Spleen (tissue), 11 donors: Measurements from ENCODE around the gene SLC35F6. TPM values are rescaled to one million over a fixed set of nuclear protein-coding genes. Genes with fewer than 3 reads are reported as not detected.

ENCODE experiments used
- DNase-seq: peaks from one replicate; pipeline ENCODE4 v3.0.0-alpha.2; 2020
- H3K27ac ChIP-seq, 8 donors: fragments of 200-600 bp; sonication (generic) in 7 of 8; 1 replicate in 4 of 8; 2 replicates in 4 of 8; pipeline versions ENCODE4 v1.5.0 to v1.8.0; 2016 to 2021; ENCODE audit warnings: inconsistent platforms in 4 of 8, mild to moderate bottlenecking in 4 of 8, moderate library complexity in 1 of 8
- H3K27me3 ChIP-seq, 7 donors: fragments of 200-600 bp; sonication (generic) in 6 of 7; replicated peaks in 1 of 7; 1 replicate in 4 of 7; 2 replicates in 3 of 7; pipeline versions ENCODE4 v1.5.0 to v1.8.0; 2016 to 2021; ENCODE audit warnings: inconsistent platforms in 3 of 7, mild to moderate bottlenecking in 1 of 7
- H3K36me3 ChIP-seq, 6 donors: fragments of 200-600 bp; sonication (generic) in 5 of 6; 1 replicate in 4 of 6; 2 replicates in 2 of 6; pipeline versions ENCODE4 v1.5.0 to v1.8.0; 2016 to 2021; ENCODE audit warnings: inconsistent platforms in 2 of 6
- H3K4me1 ChIP-seq, 6 donors: fragments of 200-600 bp; sonication (generic) in 5 of 6; 1 replicate in 3 of 6; 2 replicates in 3 of 6; pipeline versions ENCODE4 v1.5.0 to v1.8.0; 2016 to 2021; ENCODE audit warnings: inconsistent platforms in 3 of 6
- H3K4me3 ChIP-seq, 8 donors: fragments of 200-600 bp; sonication (generic) in 7 of 8; 1 replicate in 4 of 8; 2 replicates in 4 of 8; pipeline versions ENCODE4 v1.5.0 to v1.8.0; 2016 to 2021; ENCODE audit warnings: inconsistent platforms in 4 of 8, mild to moderate bottlenecking in 4 of 8, moderate library complexity in 2 of 8
- H3K9me3 ChIP-seq, 8 donors: fragments of 200-600 bp; sonication (generic) in 7 of 8; 1 replicate in 4 of 8; 2 replicates in 4 of 8; pipeline versions ENCODE4 v1.5.0 to v1.8.0; 2016 to 2021; ENCODE audit warnings: inconsistent platforms in 4 of 8
- CTCF ChIP-seq, 11 experiments: fragments of 200-600 bp in 7 of 11; fragments of 450-650 bp in 4 of 11; sonication (generic) in 4 of 11; IDR thresholded peaks in 8 of 11; conservative IDR thresholded peaks in 3 of 11; 1 replicate in 7 of 11; 2 replicates in 4 of 11; pipeline versions ENCODE4 v1.4.0 to v1.8.0; 2016 to 2021; ENCODE audit warnings: antibody characterized with exemption in 11 of 11, inconsistent platforms in 4 of 11, mild to moderate bottlenecking in 1 of 11
- POLR2A ChIP-seq, 3 donors: fragments of 450-650 bp; IDR thresholded peaks; one replicate each; pipeline ENCODE4 v1.5.1; 2017; ENCODE audit warnings: antibody characterized with exemption in 3 of 3, mild to moderate bottlenecking in 1 of 3
- POLR2AphosphoS5 ChIP-seq, 3 donors: sonication (generic); formaldehyde crosslinking; IDR thresholded peaks; one replicate each; pipeline ENCODE4 v1.5.1; 2017; ENCODE audit warnings: antibody characterized with exemption in 3 of 3
- WGBS, 5 donors: extraction: QIAGEN DNeasy Blood & Tissue Kit in 3 of 5; methylation state at CpG; one replicate each; pipeline versions ENCODE4 v1.1.5 to v1.1.7; 2013 to 2018; 5-methylcytosine and 5-hydroxymethylcytosine counted together
- intact Hi-C: fragments of 100-400 bp; cut with DNase I; formaldehyde crosslinking; loops from one replicate; pipeline ENCODE4 v1.15.0; 2023; ENCODE audit warnings: low total_unique reads
- polyA plus RNA-seq, 3 donors: library from polyadenylated mRNA; stranded (reverse); fragments of 200-250 nt; gene quantifications; one replicate each; pipeline ENCODE4 v1.2.1, GENCODE V29; 2013
- total RNA-seq, 7 donors: library from RNA; depleted of rRNA in 3 of 7; stranded (reverse); fragments of >200 nt in 3 of 7; fragmentation: NEBNext Ultra II Directional in 4 of 7; extraction: Animal tissue kit (Norgen Biotek cat#: 25700) in 4 of 7; gene quantifications; one replicate each; pipeline versions ENCODE4 v1.1.0 to v1.2.1, GENCODE V29; 2016 to 2021
- donor health status: healthy with polysubstance abuse.
- donor health status: DM: no; HTN: no; CAD: no; lungs with moderate emphysema.
- donor health status: DM: no; HTN: no; CAD: no.
- donor health status: Bipolar disorder and iron deficiency.
- donor health status: healthy.
- donor health status: DM: no; HTN: no; CAD: no.
- donor health status: DM: yes; HTN: yes; CAD: no.

Gene SLC35F6
- total and polyA plus RNA-seq, 10 donors, result 5.3 to 50.2 (median 30.1) TPM

- peak in 2 of 3 donors; percentile 15 to 27 for TF ChIP-seq POLR2AphosphoS5 (IDR thresholded peaks at IDR 0.05)
- TF ChIP-seq CTCF (IDR thresholded peaks at IDR 0.05 in 8 of 11, conservative IDR thresholded peaks at IDR 0.05 in 3 of 11), result no peak
- WGBS, 5 donors, result 54 to 75% (median 56%) methylated on average over 7 to 8 of the region's 8 CpGs
- H3K4me1 ChIP-seq, result peaks cover 0 to 23% (median 8%) of the 10 kb centered on the region in 6 donors
- peak; percentile 73 for DNase-seq
- no peaks in the 10 kb centered on the region for H3K9me3 ChIP-seq
- peak overlapping the region in 3 of 8 donors; percentile 11 to 38 (median 28) for H3K27ac ChIP-seq
- intact Hi-C loops, result no loop called here
- H3K27me3 ChIP-seq, result peaks cover 0 to 6% (median 0%) of the 10 kb centered on the region in 7 donors
- no peaks in the 10 kb centered on the region for H3K36me3 ChIP-seq
- H3K4me3 ChIP-seq, result no peak overlapping the region
Observed at GRCh38 chr2:26735883-26736588, 28.0 kb upstream of the SLC35F6 start.

- Histone ChIP-seq H3K9me3 (no peaks in the 10 kb centered on the region), H3K27ac (no peak overlapping the region), H3K4me1 (peaks cover 0 to 29% (median 11%) of the 10 kb centered on the region in 6 donors), H3K4me3 (no peak overlapping the region), H3K36me3 (no peaks in the 10 kb centered on the region), H3K27me3 (peaks cover 0 to 6% (median 0%) of the 10 kb centered on the region in 7 donors)
- intact Hi-C loops, result no loop called here
- TF ChIP-seq CTCF (IDR thresholded peaks at IDR 0.05 in 8 of 11, conservative IDR thresholded peaks at IDR 0.05 in 3 of 11) (no peak), POLR2AphosphoS5 (IDR thresholded peaks at IDR 0.05) (no peak), POLR2A (IDR thresholded peaks at IDR 0.05) (no peak)
- 75 to 82% (median 80%) methylated on average over 4 of the region's 4 CpGs for WGBS, 5 donors
- DNase-seq, result no peak
Observed at GRCh38 chr2:26737221-26737620, 26.9 kb upstream of the SLC35F6 start.

GRCh38 chr2:26738481-26738880 is 25.6 kb upstream of the SLC35F6 start:
- WGBS, 5 donors, result 37 to 77% (median 58%) methylated on average over 3 to 4 of the region's 4 CpGs
- intact Hi-C loops, result no loop called here
- peaks cover 0 to 6% (median 0%) of the 10 kb centered on the region in 7 donors for H3K27me3 ChIP-seq
- TF ChIP-seq POLR2AphosphoS5 (IDR thresholded peaks at IDR 0.05), result no peak
- no peak for TF ChIP-seq CTCF (IDR thresholded peaks at IDR 0.05 in 8 of 11, conservative IDR thresholded peaks at IDR 0.05 in 3 of 11)
- TF ChIP-seq POLR2A (IDR thresholded peaks at IDR 0.05), result no peak
- H3K27ac ChIP-seq, result no peak overlapping the region
- peaks cover 0 to 29% (median 11%) of the 10 kb centered on the region in 6 donors for H3K4me1 ChIP-seq
- DNase-seq, result no peak
- no peaks in the 10 kb centered on the region for H3K9me3 ChIP-seq
- H3K36me3 ChIP-seq, result no peaks in the 10 kb centered on the region
- no peak overlapping the region for H3K4me3 ChIP-seq

- no peak overlapping the region for H3K27ac ChIP-seq
- no peaks in the 10 kb centered on the region for H3K9me3 ChIP-seq
- WGBS, 5 donors, result 96 to 99% (median 97%) methylated on average over 7 of the region's 7 CpGs
- H3K36me3 ChIP-seq, result no peaks in the 10 kb centered on the region
- TF ChIP-seq POLR2A (IDR thresholded peaks at IDR 0.05) (no peak), CTCF (IDR thresholded peaks at IDR 0.05 in 8 of 11, conservative IDR thresholded peaks at IDR 0.05 in 3 of 11) (no peak), POLR2AphosphoS5 (IDR thresholded peaks at IDR 0.05) (no peak)
- intact Hi-C loops, result no loop called here
- H3K27me3 ChIP-seq, result peaks cover 0 to 6% (median 0%) of the 10 kb centered on the region in 7 donors
- no peak overlapping the region for H3K4me3 ChIP-seq
- no peak for DNase-seq
- H3K4me1 ChIP-seq, result peaks cover 0 to 29% (median 11%) of the 10 kb centered on the region in 6 donors
Observed at GRCh38 chr2:26739514-26739913, 24.6 kb upstream of the SLC35F6 start.
